GM23338 (cell line): Measurements from ENCODE around the gene UNK. TPM values are rescaled to one million over a fixed set of nuclear protein-coding genes. Genes with fewer than 3 reads are reported as not detected.

Experiments used
- ATAC-seq: fragments of 200-7000 bp; cut with Tn5 transposase; 3 replicates; pipeline ENCODE4 v1.9.1; 2020
- DNase-seq: peaks from one replicate; pipeline ENCODE4 v3.0.0-alpha.2; 2015; ENCODE audit warnings: low spot score
- H2AFZ ChIP-seq: fragments of 200-600 bp; sonication (generic); 2 replicates; pipeline ENCODE4 v1.8.0; 2016; ENCODE audit warnings: antibody characterized with exemption, mild to moderate bottlenecking, moderate library complexity
- H3F3A ChIP-seq: fragments of 200-600 bp; sonication (generic); replicated peaks from 2 replicates; pipeline ENCODE4 v1.8.0; 2017; ENCODE audit warnings: antibody characterized with exemption, mixed run types, low read depth
- H3K27ac ChIP-seq: fragments of 200-600 bp; sonication (generic); 2 replicates; pipeline ENCODE4 v1.6.1; 2016; ENCODE audit warnings: low read depth
- H3K27me3 ChIP-seq: fragments of 200-600 bp; sonication (generic); 2 replicates; pipeline ENCODE4 v1.8.0; 2016; ENCODE audit warnings: mild to moderate bottlenecking, mixed run types, moderate library complexity; ENCODE audit not compliant: insufficient read depth
- H3K36me3 ChIP-seq: fragments of 200-600 bp; sonication (generic); 2 replicates; pipeline ENCODE4 v1.8.0; 2016; ENCODE audit warnings: mild to moderate bottlenecking; ENCODE audit not compliant: insufficient read depth
- H3K4me1 ChIP-seq: fragments of 200-600 bp; sonication (generic); 2 replicates; pipeline ENCODE4 v1.8.0; 2016; ENCODE audit warnings: mild to moderate bottlenecking, moderate library complexity; ENCODE audit not compliant: insufficient read depth
- H3K4me2 ChIP-seq: fragments of 200-600 bp; sonication (generic); 2 replicates; pipeline ENCODE4 v1.7.1; 2017; ENCODE audit warnings: mixed run types
- H3K4me3 ChIP-seq: fragments of 200-600 bp; sonication (generic); 2 replicates; pipeline ENCODE4 v1.6.1; 2016; ENCODE audit warnings: mixed run types
- H3K79me2 ChIP-seq: fragments of 200-600 bp; sonication (generic); replicated peaks from 2 replicates; pipeline ENCODE4 v1.8.0; 2017; ENCODE audit warnings: mild to moderate bottlenecking; ENCODE audit not compliant: insufficient read depth
- H3K9me2 ChIP-seq: fragments of 200-600 bp; sonication (generic); 2 replicates; pipeline ENCODE4 v1.8.0; 2017; ENCODE audit not compliant: insufficient read depth
- H4K20me1 ChIP-seq: fragments of 200-600 bp; sonication (generic); replicated peaks from 2 replicates; pipeline ENCODE4 v1.8.0; 2017; ENCODE audit warnings: mild to moderate bottlenecking; ENCODE audit not compliant: insufficient read depth
- H3K27ac Mint-ChIP-seq: 2 replicates; pipeline ENCODE4 v1.8.0; 2020; ENCODE audit warnings: inconsistent platforms, mild to moderate bottlenecking, moderate library complexity, mixed read lengths
- H3K27me3 Mint-ChIP-seq: 3 replicates; pipeline ENCODE4 v1.8.0; 2022; ENCODE audit warnings: low read depth, mild to moderate bottlenecking, moderate library complexity, mixed read lengths, inconsistent platforms; ENCODE audit not compliant: insufficient read depth, poor library complexity
- H3K36me3 Mint-ChIP-seq: 3 replicates; pipeline ENCODE4 v1.8.0; 2021; ENCODE audit warnings: low read depth, mild to moderate bottlenecking, inconsistent platforms, moderate library complexity, mixed read lengths
- H3K4me1 Mint-ChIP-seq: 3 replicates; pipeline ENCODE4 v1.8.0; 2020; ENCODE audit warnings: mild to moderate bottlenecking, inconsistent platforms, mixed read lengths
- H3K4me3 Mint-ChIP-seq: 3 replicates; pipeline ENCODE4 v1.8.0; 2021; ENCODE audit warnings: moderate library complexity, mild to moderate bottlenecking, inconsistent platforms, mixed read lengths
- H3K9me3 Mint-ChIP-seq: 3 replicates; pipeline ENCODE4 v1.8.0; 2020; ENCODE audit warnings: moderate library complexity, mild to moderate bottlenecking, inconsistent platforms, mixed read lengths
- CREB1 ChIP-seq: fragments of 250-450 bp; sonication (Bioruptor Pico); IDR thresholded peaks from 2 replicates; pipeline ENCODE4 v1.5.0; 2020; ENCODE audit warnings: low read depth, mild to moderate bottlenecking, moderate library complexity
- CTCF ChIP-seq, 2 experiments: fragments of 200-600 bp in 1 of 2; sonication (generic) in 1 of 2; conservative IDR thresholded peaks; 2 replicates each; pipeline versions ENCODE4 v1.5.1 to v1.6.1; 2016 to 2017; ENCODE audit warnings: antibody characterized with exemption in 2 of 2, low read depth in 2 of 2, mild to moderate bottlenecking in 2 of 2, moderate library complexity in 1 of 2
- ETS1 ChIP-seq: IDR thresholded peaks from 2 replicates; pipeline ENCODE4 v1.6.1; 2016; ENCODE audit warnings: antibody characterized with exemption
- NANOG ChIP-seq: IDR thresholded peaks from 2 replicates; pipeline ENCODE4 v1.6.1; 2016; ENCODE audit warnings: antibody characterized with exemption, borderline replicate concordance
- POLR2AphosphoS5 ChIP-seq: IDR thresholded peaks from 2 replicates; pipeline ENCODE4 v1.6.1; 2016; ENCODE audit warnings: antibody characterized with exemption, low read depth
- REST ChIP-seq: IDR thresholded peaks from one replicate; pipeline ENCODE4 v1.6.1; 2018; ENCODE audit warnings: antibody characterized with exemption; ENCODE audit not compliant: unreplicated experiment
- STAT1 ChIP-seq: IDR thresholded peaks from one replicate; pipeline ENCODE4 v1.6.1; 2016; ENCODE audit warnings: antibody characterized with exemption; ENCODE audit not compliant: unreplicated experiment
- polyA plus RNA-seq: library from polyadenylated mRNA; unstranded; fragments of >200 nt; fragmentation: Nextera tagmentation; extraction: Ambion mirVana; gene quantifications from 2 replicates; pipeline ENCODE4 v1.2.1, GENCODE V29; 2016
- total RNA-seq: library from RNA; depleted of rRNA; stranded (reverse); fragments of >200 nt; shearing (Covaris generic); gene quantifications from 2 replicates; pipeline ENCODE4 v1.2.3, GENCODE V29; 2014

The UNK gene
- total and polyA plus RNA-seq, 2 experiments from 2014 or later: 21.8 to 65.2 TPM

- H3K27ac Mint-ChIP-seq: peak overlapping the region; percentile 99
- no peak for TF ChIP-seq CTCF (conservative IDR thresholded peaks at IDR 0.05; ENCODE audit: low read depth in 2 of 2)
- peak; percentile 85 for TF ChIP-seq POLR2AphosphoS5
- 0 out of 3 replicates have a peak, but pooled peaks cover 3% of the 10 kb centered on the region for H3K36me3 Mint-ChIP-seq
- peak; percentile 88 for DNase-seq
- peaks cover 4% of the 10 kb centered on the region for H3K27me3 Mint-ChIP-seq
- Histone ChIP-seq H3K4me1 (peaks cover 18% of the 10 kb centered on the region), H3K4me2 (peak overlapping the region; percentile 98), H3F3A (peaks cover 11% of the 10 kb centered on the region), H2AFZ (no peak overlapping the region), H3K27ac (peak overlapping the region; percentile 100), H3K36me3 (no peaks in the 10 kb centered on the region), H3K4me3 (peak overlapping the region; percentile 98), H3K9me2 (no peaks in the 10 kb centered on the region), H4K20me1 (peaks cover 12% of the 10 kb centered on the region), H3K79me2 (peaks cover 53% of the 10 kb centered on the region), H3K27me3 (no peaks in the 10 kb centered on the region)
- peak overlapping the region; percentile 90 for H3K4me3 Mint-ChIP-seq
- peaks cover 25% of the 10 kb centered on the region for H3K4me1 Mint-ChIP-seq
- ATAC-seq: peak; percentile 77
- H3K9me3 Mint-ChIP-seq: no peaks in the 10 kb centered on the region
Measured at GRCh38 chr17:75785016-75785890, 647 bp downstream of the UNK start.

- Mint-ChIP-seq H3K4me3 (no peak overlapping the region), H3K9me3 (no peaks in the 10 kb centered on the region), H3K36me3 (peaks cover 28% of the 10 kb centered on the region), H3K4me1 (peaks cover 5% of the 10 kb centered on the region), H3K27ac (no peak overlapping the region), H3K27me3 (no peaks in the 10 kb centered on the region)
- ATAC-seq (no peak), DNase-seq (no peak)
- Histone ChIP-seq H3K4me1 (peaks cover 3% of the 10 kb centered on the region; the same call in 1 of the 2 replicates), H3K36me3 (peaks cover 9% of the 10 kb centered on the region; the same call in 1 of the 2 replicates), H3K27me3 (no peaks in the 10 kb centered on the region), H3K9me2 (no peaks in the 10 kb centered on the region), H3K4me2 (no peak overlapping the region), H3K27ac (no peak overlapping the region), H3F3A (no peaks in the 10 kb centered on the region; the same call in 1 of the 2 replicates), H4K20me1 (peaks cover 37% of the 10 kb centered on the region), H3K79me2 (peaks cover 100% of the 10 kb centered on the region), H3K4me3 (no peak overlapping the region), H2AFZ (no peak overlapping the region)
- TF ChIP-seq ETS1: no peak
- no peak for TF ChIP-seq NANOG
- no peak for TF ChIP-seq STAT1
- TF ChIP-seq REST: no peak
- TF ChIP-seq CREB1 (CRISPR knock-in tag): no peak
Measured at GRCh38 chr17:75791254-75791653, 6.6 kb downstream of the UNK start.
